Pancreas (tissue), 10 donors: ENCODE results near the gene EIF2S1. TPM values are rescaled to one million over a fixed set of nuclear protein-coding genes. Genes with fewer than 3 reads are reported as not detected.

Experiments used
- ATAC-seq, 4 donors: fragments of 200-7000 bp; cut with Tn5 transposase; one replicate each; pipeline versions ENCODE4 v1.8.0 to v1.9.1; 2020; ENCODE audit warnings: mild to moderate bottlenecking in 4 of 4, moderate library complexity in 4 of 4
- DNase-seq, 6 donors: peaks; one replicate each; pipeline ENCODE4 v3.0.0-alpha.2; 2020
- FAIRE-seq: peaks from 2 replicates; lab custom pipeline; 2012; peaks lifted over from hg19 to GRCh38; lab: Jason Lieb, UNC
- H3K27ac ChIP-seq, 4 donors: fragments of 200-600 bp; sonication (generic); 1 replicate in 3 of 4; 2 replicates in 1 of 4; pipeline versions ENCODE4 v1.5.0 to v1.8.0; 2020
- H3K27me3 ChIP-seq, 4 donors: fragments of 200-600 bp; one replicate each; pipeline ENCODE4 v1.8.0; 2021
- H3K36me3 ChIP-seq, 3 donors: fragments of 200-600 bp; sonication (generic) in 1 of 3; one replicate each; pipeline versions ENCODE4 v1.5.0 to v1.8.0; 2020 to 2021
- H3K4me1 ChIP-seq, 3 donors: fragments of 200-600 bp; one replicate each; pipeline ENCODE4 v1.8.0; 2021
- H3K4me3 ChIP-seq, 4 donors: fragments of 200-600 bp; sonication (generic) in 2 of 4; one replicate each; pipeline versions ENCODE4 v1.5.0 to v1.8.0; 2020 to 2021
- H3K9me3 ChIP-seq, 4 donors: fragments of 200-600 bp; one replicate each; pipeline ENCODE4 v1.8.0; 2021
- CTCF ChIP-seq, 4 donors: fragments of 200-600 bp; sonication (generic) in 3 of 4; IDR thresholded peaks; one replicate each; pipeline versions ENCODE4 v1.5.0 to v1.8.0; 2021; ENCODE audit warnings: antibody characterized with exemption in 4 of 4
- WGBS, 2 donors: extraction: QIAGEN DNeasy Blood & Tissue Kit; methylation state at CpG; one replicate each; pipeline ENCODE4 v1.1.7; 2013; 5-methylcytosine and 5-hydroxymethylcytosine counted together
- intact Hi-C, 3 donors: fragments of 100-400 bp; cut with DNase I; formaldehyde crosslinking; loops; one replicate each; pipeline versions ENCODE4 v1.11.1 to v1.14.2; 2022
- polyA plus RNA-seq, 2 donors: library from polyadenylated mRNA; stranded (reverse); fragments of 200-250 nt; gene quantifications; one replicate each; pipeline ENCODE4 v1.2.3, GENCODE V29; 2013
- total RNA-seq, 6 donors: library from RNA; stranded (reverse); fragmentation: NEBNext Ultra II Directional in 4 of 6; extraction: Animal tissue kit (Norgen Biotek cat#: 25700) in 4 of 6; gene quantifications; one replicate each; pipeline versions ENCODE4 v1.2.1 to v1.2.4, GENCODE V29; 2021 to 2023
- donor health status: healthy with polysubstance abuse.
- donor health status: DM: no; HTN: no; CAD: no; lungs with moderate emphysema.
- donor health status: DM: no; HTN: no; CAD: no.
- donor health status: control.
- donor health status: control.
- donor health status: Bipolar disorder and iron deficiency.
- donor health status: DM: yes; HTN: yes; CAD: no.
- donor health status: DM: no; HTN: no; CAD: no.
- donor health status: DM: no; HTN: no; CAD: no.
- donor health status: DM: yes; HTN: yes; CAD: no.

Gene EIF2S1
- total and polyA plus RNA-seq, 8 donors, result 14.9 to 52.8 (median 33.2) TPM

- 79 to 80% methylated on average over 11 of the region's 11 CpGs for WGBS, 2 donors
- H3K36me3 ChIP-seq, result no peaks in the 10 kb centered on the region
- no peaks in the 10 kb centered on the region for H3K27me3 ChIP-seq
- intact Hi-C loops, result no loop called here
- ATAC-seq, result peak in 2 of 4 donors; percentile 36 to 46
- DNase-seq, result peak in 1 of 6 donors; percentile 35
- no peak overlapping the region for H3K4me3 ChIP-seq
- no peak for TF ChIP-seq CTCF (IDR thresholded peaks at IDR 0.05)
- no peak for FAIRE-seq
- H3K4me1 ChIP-seq, result peaks cover 0 to 15% (median 0%) of the 10 kb centered on the region in 3 donors
- H3K9me3 ChIP-seq, result no peaks in the 10 kb centered on the region
- no peak overlapping the region for H3K27ac ChIP-seq
Observed at GRCh38 chr14:67418401-67419191, 58.5 kb downstream of the EIF2S1 start.

GRCh38 chr14:67420102-67420739 lies 60.1 kb downstream of the EIF2S1 start:
- no peak for FAIRE-seq
- intact Hi-C loops, result loop anchor here in 1 of 3 donors (10.0 kb wide), 1 partner anchor 155 kb away; no protein-coding TSS in a partner anchor

GRCh38 chr14:67421356-67422224 lies 61.5 kb downstream of the EIF2S1 start:
- no peaks in the 10 kb centered on the region for H3K9me3 ChIP-seq
- peaks cover 0 to under 1% (median 0%) of the 10 kb centered on the region in 3 donors for H3K4me1 ChIP-seq
- no peak overlapping the region for H3K27ac ChIP-seq
- H3K4me3 ChIP-seq, result no peak overlapping the region
- FAIRE-seq (no peak), ATAC-seq (no peak), DNase-seq (no peak)
- H3K36me3 ChIP-seq, result no peaks in the 10 kb centered on the region
- intact Hi-C loops, result loop anchor here in 1 of 3 donors (10.0 kb wide), 1 partner anchor 153 kb away; no protein-coding TSS in a partner anchor
- TF ChIP-seq CTCF (IDR thresholded peaks at IDR 0.05), result no peak
- 88 to 91% methylated on average over 11 of the region's 11 CpGs for WGBS, 2 donors
- no peaks in the 10 kb centered on the region for H3K27me3 ChIP-seq

More at GRCh38 chr14:67420102-67420739, 60.1 kb downstream of the EIF2S1 start:
- DNase-seq (peak in 1 of 6 donors; percentile 74), ATAC-seq (peak in 3 of 4 donors; percentile 9 to 44 (median 43))
- H3K36me3 ChIP-seq, result no peaks in the 10 kb centered on the region
- H3K27ac ChIP-seq, result no peak overlapping the region
- 65 to 69% methylated on average over 12 of the region's 12 CpGs for WGBS, 2 donors
- no peaks in the 10 kb centered on the region for H3K9me3 ChIP-seq
- H3K27me3 ChIP-seq, result no peaks in the 10 kb centered on the region
- no peak overlapping the region for H3K4me3 ChIP-seq
- peaks cover 0 to 10% (median 0%) of the 10 kb centered on the region in 3 donors for H3K4me1 ChIP-seq
- peak in 2 of 4 donors; percentile 22 to 28 for TF ChIP-seq CTCF (IDR thresholded peaks at IDR 0.05)

- intact Hi-C loops, result loop anchor here in 1 of 3 donors (10.0 kb wide), 1 partner anchor 151 kb away; no protein-coding TSS in a partner anchor
- H3K36me3 ChIP-seq, result no peaks in the 10 kb centered on the region
- H3K4me3 ChIP-seq, result no peak overlapping the region
- H3K27ac ChIP-seq, result no peak overlapping the region
- H3K9me3 ChIP-seq, result no peaks in the 10 kb centered on the region
- DNase-seq (peak in 1 of 6 donors; percentile 9), ATAC-seq (no peak), FAIRE-seq (no peak)
- no peaks in the 10 kb centered on the region for H3K27me3 ChIP-seq
- 81 to 92% methylated on average over 2 of the region's 2 CpGs for WGBS, 2 donors
- peaks cover 0 to 5% (median 0%) of the 10 kb centered on the region in 3 donors for H3K4me1 ChIP-seq
- TF ChIP-seq CTCF (IDR thresholded peaks at IDR 0.05), result no peak
Observed at GRCh38 chr14:67423424-67423823, 63.3 kb downstream of the EIF2S1 start.
